Stimulated activated CD4-positive, alpha-beta T cell treated with anti-CD3 and anti-CD28 coated beads, Interleukin-15, amount 100 ng/mL, for 1 hour (primary cell): ENCODE results near the gene PDE9A.
"Not testable (repeated sequence)": the region's sequence is repeated elsewhere in the genome, so short reads cannot be mapped to it uniquely, and the experiment has no call there.

Source experiments
- DNase-seq, 2 donors: peaks; one replicate each; pipeline ENCODE4 v3.0.0-alpha.2; 2020; ENCODE audit warnings: low read depth in 1 of 2, low spot score in 1 of 2

Gene PDE9A

DNA sequence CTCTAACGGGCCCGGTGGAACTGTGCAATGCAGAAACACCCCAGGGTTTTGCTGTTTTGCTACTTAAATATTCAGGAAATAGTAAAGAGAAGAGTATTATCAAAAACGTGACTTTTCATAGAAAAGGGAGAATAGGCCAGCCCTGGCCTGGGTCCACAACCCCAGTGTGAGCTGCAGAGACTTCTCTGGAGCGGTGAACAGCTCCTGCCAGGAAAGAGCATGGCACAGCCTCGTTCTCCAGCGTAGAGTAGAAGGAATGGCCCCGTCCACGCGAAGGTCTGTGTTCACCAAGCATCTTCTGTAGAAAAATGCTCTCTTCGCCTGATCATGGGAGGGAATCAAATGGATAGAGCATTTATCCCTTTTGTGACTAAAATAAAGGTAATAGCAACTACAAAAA is 51.4 kb downstream of the PDE9A start:
- no peak for DNase-seq

DNA sequence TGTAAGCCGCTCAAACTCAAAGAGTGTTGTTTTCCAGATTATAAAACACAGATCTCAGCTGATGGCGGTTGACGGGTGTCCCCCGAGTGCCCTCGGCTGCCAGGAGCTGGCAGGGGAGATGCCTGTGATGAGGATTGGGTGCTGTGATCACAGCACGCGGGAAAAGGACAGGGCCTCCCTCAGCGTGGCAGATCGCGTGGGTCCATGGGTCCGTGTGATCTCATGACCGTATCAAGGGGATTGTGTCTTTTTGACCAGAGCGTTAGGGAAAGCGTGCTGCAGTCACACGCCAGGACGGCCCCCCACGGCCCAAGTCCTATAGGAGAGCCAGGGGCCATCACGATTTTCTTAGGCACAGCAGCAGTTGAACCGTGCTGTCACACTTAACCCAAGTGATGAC is 51.9 kb downstream of the PDE9A start:
- DNase-seq, result no peak

DNA sequence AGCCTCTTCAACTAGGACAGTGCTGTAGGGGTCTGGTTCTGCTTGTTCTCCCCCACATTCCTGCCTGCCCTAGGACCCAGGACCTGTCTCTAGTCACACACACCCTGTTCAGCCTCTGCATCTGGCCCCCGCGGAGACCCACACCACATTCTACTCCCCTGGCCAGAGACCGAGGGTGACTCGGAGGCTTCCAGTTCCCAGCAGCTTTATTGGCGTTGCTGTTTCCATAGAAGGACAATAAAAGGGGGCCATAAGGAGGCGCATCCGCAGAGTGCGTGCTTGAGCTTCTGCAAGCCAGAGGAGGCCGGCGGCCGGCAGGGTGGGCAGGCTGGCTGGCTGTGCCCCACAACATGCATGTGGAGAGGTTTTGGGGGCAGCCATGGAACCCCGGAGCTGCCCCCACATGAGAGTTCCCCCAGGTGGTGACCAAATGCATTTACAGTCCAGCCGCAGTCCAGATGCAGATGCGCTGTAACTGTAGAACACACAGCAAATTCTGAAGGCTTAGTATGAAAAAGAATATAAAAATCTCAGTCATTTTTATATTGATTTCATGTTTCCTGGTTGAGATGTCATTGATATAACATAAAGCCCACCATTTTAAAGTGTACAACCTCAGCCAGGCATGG is 52.4 kb downstream of the PDE9A start:
- DNase-seq, result no peak

DNA sequence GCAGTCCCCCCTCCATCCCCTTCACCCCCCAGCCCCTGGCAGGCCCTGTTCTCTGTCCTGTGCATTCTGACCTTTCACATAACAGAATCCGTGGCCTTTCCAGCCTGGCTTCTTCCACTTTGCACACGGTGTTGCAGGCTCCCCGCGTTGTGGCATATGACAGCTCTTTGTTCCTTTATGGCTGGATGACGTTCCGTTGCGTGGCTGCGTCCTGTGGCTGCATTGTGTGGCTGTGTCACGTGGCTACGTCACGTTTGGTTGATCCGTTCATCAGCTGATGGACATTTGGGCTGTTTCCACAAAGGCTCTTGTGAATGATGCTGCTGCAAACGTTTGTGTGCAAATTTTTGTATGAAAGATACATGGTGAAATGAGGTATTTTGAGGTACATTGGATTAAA is 53.3 kb downstream of the PDE9A start:
- no peak for DNase-seq

DNA sequence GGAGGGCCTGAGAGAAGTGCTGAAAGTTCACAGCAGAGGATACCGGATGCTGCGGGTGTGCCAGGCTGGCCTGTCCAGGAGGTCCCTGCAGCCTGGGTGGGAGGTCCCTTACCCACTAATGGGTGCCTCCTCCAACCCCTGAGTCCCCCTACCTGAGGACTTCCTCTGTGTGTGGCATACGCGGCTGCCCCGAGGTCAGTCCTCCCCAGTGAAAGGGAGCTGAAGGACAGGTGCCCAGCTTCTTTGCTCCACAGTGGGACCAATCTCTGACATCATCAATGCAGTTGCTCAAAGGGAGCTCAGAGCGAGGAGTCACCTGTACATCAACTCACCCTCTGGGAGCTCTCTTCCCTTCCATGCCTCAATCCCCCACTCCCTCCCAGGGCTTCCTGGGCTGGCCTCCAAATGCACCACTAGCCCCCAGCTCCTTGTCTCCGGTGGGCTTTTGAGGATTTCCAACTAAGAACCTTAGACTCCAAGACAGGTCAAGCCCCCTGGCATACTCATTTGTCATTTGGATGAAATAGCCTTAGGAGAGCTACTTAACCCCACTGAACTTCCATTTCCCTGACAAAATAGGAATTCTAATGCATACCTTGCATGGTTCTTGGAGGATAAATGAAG is 53.9 kb downstream of the PDE9A start:
- DNase-seq, result no peak

GRCh38 chr21:42708107-42708506 is 54.7 kb downstream of the PDE9A start:
- DNase-seq, result no peak

DNA sequence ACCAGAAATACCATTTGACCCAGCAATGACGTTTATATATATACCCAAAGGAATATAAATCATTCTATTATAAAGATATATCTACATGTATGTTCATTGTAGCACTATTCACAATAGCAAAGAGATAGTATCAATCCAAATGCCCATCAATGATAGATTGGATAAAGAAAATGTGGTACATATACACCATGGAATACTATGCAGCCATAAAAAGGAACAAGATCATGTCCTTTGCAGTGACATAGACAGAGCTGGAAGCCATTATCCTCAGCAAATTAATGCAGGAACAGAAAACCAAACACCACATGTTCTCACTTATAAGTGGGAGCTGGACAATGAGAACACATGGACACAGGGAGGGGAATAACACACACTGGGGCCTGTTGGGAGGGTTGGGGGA is 55.5 kb downstream of the PDE9A start:
- DNase-seq, result not testable (repeated sequence)

GRCh38 chr21:42711667-42712066 is 58.2 kb downstream of the PDE9A start:
- no peak for DNase-seq

DNA sequence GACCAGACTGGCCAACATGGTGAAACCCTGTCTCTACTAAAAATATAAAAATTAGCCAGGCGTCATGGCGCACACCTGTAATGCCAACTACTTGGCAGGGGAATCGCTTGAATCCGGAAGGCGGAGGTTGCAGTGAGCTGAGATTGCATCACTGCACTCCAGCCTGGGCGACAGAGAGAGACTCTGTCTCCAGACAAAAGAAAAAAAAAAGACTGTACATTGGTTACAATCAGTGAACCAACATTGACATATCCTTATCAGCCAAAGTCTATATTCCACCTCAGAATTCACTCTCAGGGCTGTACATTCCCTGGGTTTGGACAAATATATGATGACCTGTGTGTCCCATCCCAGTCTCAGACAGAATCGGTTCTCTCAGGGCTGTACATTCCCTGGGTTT is 62.0 kb downstream of the PDE9A start:
- DNase-seq, result not testable (repeated sequence)

- no peak for DNase-seq
Measured at GRCh38 chr21:42716074-42716473, 62.7 kb downstream of the PDE9A start.

DNA sequence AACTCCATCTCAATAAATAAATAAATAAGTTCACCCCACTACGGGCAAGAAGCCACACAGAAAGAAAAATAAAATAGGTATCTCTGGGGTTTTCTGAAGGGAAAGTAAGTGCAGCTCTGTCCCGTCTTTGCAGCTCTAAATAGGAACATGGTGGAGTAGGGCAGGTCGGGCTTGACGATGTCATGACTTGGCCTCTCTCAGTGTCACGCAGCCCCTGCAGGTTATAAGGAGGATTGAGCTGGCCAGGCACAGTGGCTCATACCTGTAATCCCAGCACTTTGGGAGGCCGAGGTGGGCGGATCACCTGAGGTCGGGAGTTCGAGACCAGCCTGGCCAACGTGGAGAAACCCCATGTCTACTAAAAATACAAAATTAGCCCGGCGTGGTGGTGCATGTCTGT is 67.1 kb downstream of the PDE9A start:
- not testable (repeated sequence) for DNase-seq

- DNase-seq, result no peak
Measured at GRCh38 chr21:42721341-42721824, 68.0 kb downstream of the PDE9A start.

DNA sequence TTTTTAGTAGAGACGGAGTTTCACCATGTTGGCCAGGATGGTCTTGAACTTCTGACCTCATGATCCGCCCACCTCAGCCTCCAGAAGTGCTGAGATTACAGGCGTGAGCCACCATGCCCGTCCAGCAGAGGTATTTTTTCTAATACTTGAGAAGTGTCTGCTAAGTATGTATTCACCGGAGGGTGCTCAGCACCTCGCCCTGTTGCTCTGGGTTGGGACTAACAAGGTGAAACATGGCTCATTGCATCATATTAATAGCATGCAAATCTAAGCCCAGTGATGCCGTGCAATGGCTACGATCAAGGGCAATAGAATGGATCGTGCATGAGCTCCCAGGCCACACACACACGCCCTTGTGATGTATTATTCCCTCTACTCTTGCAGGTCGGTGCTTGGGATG is 68.7 kb downstream of the PDE9A start:
- DNase-seq, result no peak

- no peak for DNase-seq
Measured at GRCh38 chr21:42722808-42723473, 69.5 kb downstream of the PDE9A start.

GRCh38 chr21:42724226-42724920 is 71.0 kb downstream of the PDE9A start:
- DNase-seq, result no peak

- DNase-seq, result no peak
Measured at GRCh38 chr21:42725416-42725930, 72.1 kb downstream of the PDE9A start.

DNA sequence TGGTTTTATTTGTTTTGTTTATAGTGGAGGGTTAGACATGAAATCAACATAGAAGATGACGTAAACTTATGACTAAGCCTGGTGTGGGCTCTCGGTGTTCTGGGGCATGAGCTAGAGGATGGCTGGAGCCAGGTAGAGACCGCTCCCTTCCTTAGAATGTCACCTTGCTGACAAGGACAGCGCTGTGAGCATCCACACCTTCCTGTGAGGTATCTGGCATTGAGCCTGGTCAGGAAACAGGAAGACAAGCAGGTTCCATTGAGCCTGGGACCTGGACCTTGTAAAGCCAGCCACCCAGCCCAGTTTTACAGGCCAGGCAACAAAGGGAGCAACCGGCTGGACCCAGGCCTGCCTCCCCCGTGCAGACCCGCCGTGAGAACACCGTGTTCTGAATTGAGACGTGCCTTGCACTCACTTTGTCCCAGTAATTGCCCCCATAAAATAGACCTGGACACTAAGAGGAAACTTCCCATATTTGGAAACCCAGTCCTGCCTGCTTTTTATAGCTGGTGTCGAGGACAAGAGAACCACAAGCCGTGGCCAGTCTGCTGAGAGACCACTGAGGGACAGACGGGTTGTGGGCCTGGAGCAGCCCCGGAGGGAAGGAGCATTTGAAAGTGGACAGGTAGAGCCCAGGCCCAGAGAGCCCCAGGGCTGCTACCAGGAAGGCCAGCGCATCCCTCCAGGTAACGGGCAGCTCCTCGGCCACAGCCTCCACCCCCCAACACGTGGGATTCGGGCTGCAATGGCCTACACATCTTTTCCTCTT is 78.0 kb downstream of the PDE9A start:
- DNase-seq, result no peak

DNA sequence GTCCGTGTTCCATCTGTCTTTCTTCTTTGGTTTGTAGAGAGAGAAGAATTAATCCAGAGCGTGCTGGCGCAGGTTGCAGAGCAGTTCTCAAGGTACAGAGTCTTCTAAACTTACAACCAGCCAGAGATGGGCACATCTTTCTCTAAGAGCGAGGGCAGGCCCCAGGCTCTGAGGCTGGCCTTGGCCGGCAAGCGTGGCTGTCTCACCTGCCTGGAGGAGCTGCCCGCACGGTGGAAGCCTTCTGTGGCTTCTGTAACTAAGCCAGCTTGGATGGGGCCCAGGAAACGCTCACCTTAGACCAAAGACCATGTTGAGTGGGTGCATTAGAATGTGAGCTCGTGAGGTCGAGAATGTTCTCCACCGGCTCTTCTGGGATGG is 78.6 kb downstream of the PDE9A start:
- no peak for DNase-seq

- no peak for DNase-seq
Measured at GRCh38 chr21:42733037-42733627, 79.7 kb downstream of the PDE9A start.

- DNase-seq, result no peak
Measured at GRCh38 chr21:42733874-42734273, 80.5 kb downstream of the PDE9A start.
